Naive B cell (primary cell): ENCODE results near the gene VSTM1. TPM values are rescaled to one million over a fixed set of nuclear protein-coding genes. Genes with fewer than 3 reads are reported as not detected.
"Not testable (repeated sequence)": the region's sequence is repeated elsewhere in the genome, so short reads cannot be mapped to it uniquely, and the experiment has no call there.

Experiments
- ATAC-seq, 2 donors: fragments of 150-1000 bp; cut with Tn5 transposase; 2 replicates each; pipeline ENCODE4 v1.10.0; 2021; ENCODE audit warnings: low read depth in 2 of 2, mild to moderate bottlenecking in 2 of 2, moderate library complexity in 2 of 2
- DNase-seq: peaks from one replicate; pipeline ENCODE4 v3.0.0; 2022
- H3K27ac Mint-ChIP-seq, 6 donors: one replicate each; pipeline ENCODE4 v1.8.0; 2020 to 2022; ENCODE audit warnings: mild to moderate bottlenecking in 6 of 6, mixed read lengths in 6 of 6, moderate library complexity in 5 of 6, inconsistent platforms in 2 of 6
- H3K27me3 Mint-ChIP-seq, 3 donors: one replicate each; pipeline ENCODE4 v1.8.0; 2021 to 2022; ENCODE audit warnings: mixed read lengths in 3 of 3, mild to moderate bottlenecking in 1 of 3
- H3K36me3 Mint-ChIP-seq, 2 donors: one replicate each; pipeline ENCODE4 v1.8.0; 2020 to 2022; ENCODE audit warnings: mixed read lengths in 2 of 2, inconsistent platforms in 1 of 2, mild to moderate bottlenecking in 1 of 2
- H3K4me1 Mint-ChIP-seq, 3 donors: one replicate each; pipeline ENCODE4 v1.8.0; 2020 to 2022; ENCODE audit warnings: mixed read lengths in 3 of 3, inconsistent platforms in 1 of 3, mild to moderate bottlenecking in 1 of 3, moderate library complexity in 1 of 3
- H3K4me3 Mint-ChIP-seq, 8 donors: one replicate each; pipeline ENCODE4 v1.8.0; 2020 to 2022; ENCODE audit warnings: mild to moderate bottlenecking in 8 of 8, mixed read lengths in 8 of 8, moderate library complexity in 8 of 8, inconsistent platforms in 2 of 8
- H3K9me3 Mint-ChIP-seq, 7 donors: one replicate each; pipeline ENCODE4 v1.8.0; 2020 to 2022; ENCODE audit warnings: mixed read lengths in 7 of 7, mild to moderate bottlenecking in 5 of 7, inconsistent platforms in 2 of 7, moderate library complexity in 1 of 7
- polyA plus RNA-seq, 6 donors: library from polyadenylated mRNA; unstranded; fragments of 300-500 nt; fragmentation: Illumina TruSeq; gene quantifications; one replicate each; pipeline ENCODE4 v1.2.3, GENCODE V29; 2021; ENCODE audit warnings: low read depth in 6 of 6

The VSTM1 gene, protein sequence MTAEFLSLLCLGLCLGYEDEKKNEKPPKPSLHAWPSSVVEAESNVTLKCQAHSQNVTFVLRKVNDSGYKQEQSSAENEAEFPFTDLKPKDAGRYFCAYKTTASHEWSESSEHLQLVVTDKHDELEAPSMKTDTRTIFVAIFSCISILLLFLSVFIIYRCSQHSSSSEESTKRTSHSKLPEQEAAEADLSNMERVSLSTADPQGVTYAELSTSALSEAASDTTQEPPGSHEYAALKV
- under 1 TPM in 1 of 6 donors, not detected in 5; 0.89 TPM for polyA plus RNA-seq

DNA sequence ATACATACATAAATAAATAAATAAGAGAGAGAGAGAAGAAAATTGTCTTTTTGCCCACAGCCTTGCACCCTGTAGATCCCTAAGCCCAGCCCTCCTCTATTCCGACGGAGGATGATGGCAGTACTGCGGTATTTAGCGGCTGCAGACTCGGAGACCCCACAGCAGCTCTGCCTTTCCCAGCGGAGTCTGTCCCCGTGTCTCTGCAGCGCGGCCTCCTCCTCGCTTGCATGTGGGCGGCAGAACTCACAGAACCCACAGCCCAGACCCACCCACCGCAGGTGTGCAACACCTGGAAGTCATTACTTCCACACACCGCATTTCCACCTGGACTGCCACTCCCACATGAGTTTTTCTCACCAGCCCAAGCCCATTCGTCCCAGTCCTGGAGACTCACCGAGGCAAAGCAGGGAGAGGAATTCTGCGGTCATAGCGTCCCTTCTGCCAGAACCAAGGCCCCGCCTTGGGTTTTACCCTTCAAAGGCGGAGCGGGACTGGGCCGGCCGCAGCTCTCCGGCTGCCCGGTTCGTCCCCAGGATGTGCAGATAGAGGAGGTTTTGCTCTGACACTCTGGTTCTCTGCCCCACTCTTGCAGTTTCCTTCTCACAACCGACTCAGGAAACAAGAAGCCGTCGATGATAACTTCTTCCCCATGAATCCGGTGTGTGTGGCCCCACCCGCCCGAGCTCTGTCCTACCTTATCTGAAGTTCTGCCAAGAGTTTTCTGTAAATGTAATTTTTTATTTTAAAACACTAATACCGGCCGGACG, at the start of gene VSTM1:
Gene VSTM1 (minus strand): TSS at position 548 of the 767 bp plus-strand sequence. CDS start 120 bp downstream, at position 428.
- Mint-ChIP-seq H3K9me3 (peaks cover 0 to 5% (median 2%) of the 10 kb centered on the region in 7 donors), H3K27ac (peak within 1 kb of the TSS in 1 of 6 donors; percentile 48), H3K27me3 (peaks cover 5 to 34% (median 23%) of the 10 kb centered on the region in 3 donors), H3K36me3 (peaks cover 0 to 7% of the 10 kb centered on the region in 2 donors), H3K4me3 (no peak within 1 kb of the TSS), H3K4me1 (no peaks in the 10 kb centered on the region)
- no peak for ATAC-seq
- DNase-seq = no peak

DNA sequence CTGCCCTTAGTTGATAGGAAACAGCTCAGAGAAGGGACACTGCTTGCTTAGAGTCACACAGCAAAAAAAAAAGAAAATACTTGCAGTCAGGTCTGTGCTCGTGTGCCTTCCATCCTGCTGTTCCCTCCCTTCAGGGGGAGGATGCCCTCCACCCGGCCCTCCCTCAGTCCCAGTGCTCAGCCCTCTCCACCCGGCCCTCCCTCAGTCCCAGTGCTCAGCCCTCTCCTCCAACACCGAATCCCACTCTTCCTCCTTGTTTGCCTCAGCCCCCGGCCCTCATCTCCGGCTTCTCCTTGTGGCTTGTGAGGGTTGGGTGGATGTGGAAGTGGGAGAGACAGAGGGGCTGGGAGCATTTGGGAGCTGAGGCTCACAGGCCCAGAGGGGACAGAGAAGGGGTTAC, 46.0 kb upstream of the VSTM1 start:
- Mint-ChIP-seq H3K4me1 (peaks cover 24 to 33% (median 33%) of the 10 kb centered on the region in 3 donors), H3K27ac (no peak overlapping the region), H3K9me3 (no peaks in the 10 kb centered on the region), H3K27me3 (no peaks in the 10 kb centered on the region), H3K36me3 (peaks cover 0 to 29% of the 10 kb centered on the region in 2 donors), H3K4me3 (no peak overlapping the region)
- ATAC-seq = no peak
- no peak for DNase-seq

- ATAC-seq = no peak
- Mint-ChIP-seq H3K27ac (no peak overlapping the region), H3K27me3 (no peaks in the 10 kb centered on the region), H3K36me3 (peaks cover 0 to 29% of the 10 kb centered on the region in 2 donors), H3K9me3 (no peaks in the 10 kb centered on the region), H3K4me3 (peak overlapping the region in 1 of 8 donors; percentile 24), H3K4me1 (peaks cover 14 to 30% (median 23%) of the 10 kb centered on the region in 3 donors)
- no peak for DNase-seq
These were observed 44.8 kb upstream of the VSTM1 start for GRCh38 chr19:54108496-54108895.

GRCh38 chr19:54107876-54108490, 44.3 kb upstream of the VSTM1 start:
- Mint-ChIP-seq H3K27ac (no peak overlapping the region), H3K36me3 (peaks cover 0 to 29% of the 10 kb centered on the region in 2 donors), H3K27me3 (no peaks in the 10 kb centered on the region)

DNA sequence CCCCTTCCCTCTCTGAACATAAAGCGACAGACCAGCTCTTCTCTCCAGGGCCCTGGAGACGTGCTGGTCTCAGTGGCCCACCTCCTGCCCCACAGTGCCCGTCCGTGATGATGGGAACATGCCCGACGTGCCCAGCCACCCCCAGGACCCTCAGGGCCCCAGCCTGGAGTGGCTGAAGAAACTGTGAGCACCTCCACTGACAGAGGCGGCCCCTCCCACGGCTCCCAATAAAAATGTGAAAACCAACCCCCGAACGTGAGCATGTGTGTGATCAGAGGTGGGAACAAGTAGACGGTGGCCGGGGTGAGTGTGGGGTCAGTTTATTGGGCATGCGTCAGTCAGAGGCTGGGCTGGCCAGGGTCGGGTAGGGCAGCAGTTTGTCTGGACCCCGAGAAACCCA, 43.0 kb upstream of the VSTM1 start:
- no peaks in the 10 kb centered on the region for H3K27me3 Mint-ChIP-seq
- ATAC-seq = no peak
- H3K9me3 Mint-ChIP-seq = no peaks in the 10 kb centered on the region
- peaks cover 26 to 41% (median 31%) of the 10 kb centered on the region in 3 donors for H3K4me1 Mint-ChIP-seq
- H3K4me3 Mint-ChIP-seq = peak overlapping the region in 1 of 8 donors; percentile 89
- peak overlapping the region in 1 of 6 donors; percentile 39 for H3K27ac Mint-ChIP-seq
- no peak for DNase-seq
- H3K36me3 Mint-ChIP-seq = peaks cover 0 to 29% of the 10 kb centered on the region in 2 donors

More at GRCh38 chr19:54107876-54108490, 44.3 kb upstream of the VSTM1 start:
- ATAC-seq (no peak), DNase-seq (no peak)
- Mint-ChIP-seq H3K4me1 (peaks cover 19 to 32% (median 26%) of the 10 kb centered on the region in 3 donors), H3K9me3 (no peaks in the 10 kb centered on the region), H3K4me3 (peak overlapping the region in 1 of 8 donors; percentile 45)

DNA sequence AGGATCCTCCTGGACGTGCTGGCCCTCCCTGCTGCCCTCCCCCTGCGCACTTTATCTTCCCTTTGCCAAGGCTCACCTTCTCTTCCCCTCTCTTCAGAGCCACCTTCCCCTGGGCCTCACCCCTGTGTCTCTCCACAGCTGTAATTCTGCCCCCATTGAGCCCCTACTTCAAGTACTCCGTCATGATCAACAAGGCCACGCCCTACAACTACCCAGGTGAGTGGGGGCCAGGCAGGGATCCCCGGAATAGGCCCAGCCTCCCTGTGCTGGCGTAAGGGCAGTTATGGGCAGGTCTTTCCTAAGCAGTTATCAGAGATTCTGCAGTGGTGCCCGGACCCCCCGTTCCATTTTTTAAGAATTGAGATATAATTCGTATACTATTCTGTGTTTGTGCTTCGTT, 42.1 kb upstream of the VSTM1 start:
- no peak overlapping the region for H3K27ac Mint-ChIP-seq

DNA sequence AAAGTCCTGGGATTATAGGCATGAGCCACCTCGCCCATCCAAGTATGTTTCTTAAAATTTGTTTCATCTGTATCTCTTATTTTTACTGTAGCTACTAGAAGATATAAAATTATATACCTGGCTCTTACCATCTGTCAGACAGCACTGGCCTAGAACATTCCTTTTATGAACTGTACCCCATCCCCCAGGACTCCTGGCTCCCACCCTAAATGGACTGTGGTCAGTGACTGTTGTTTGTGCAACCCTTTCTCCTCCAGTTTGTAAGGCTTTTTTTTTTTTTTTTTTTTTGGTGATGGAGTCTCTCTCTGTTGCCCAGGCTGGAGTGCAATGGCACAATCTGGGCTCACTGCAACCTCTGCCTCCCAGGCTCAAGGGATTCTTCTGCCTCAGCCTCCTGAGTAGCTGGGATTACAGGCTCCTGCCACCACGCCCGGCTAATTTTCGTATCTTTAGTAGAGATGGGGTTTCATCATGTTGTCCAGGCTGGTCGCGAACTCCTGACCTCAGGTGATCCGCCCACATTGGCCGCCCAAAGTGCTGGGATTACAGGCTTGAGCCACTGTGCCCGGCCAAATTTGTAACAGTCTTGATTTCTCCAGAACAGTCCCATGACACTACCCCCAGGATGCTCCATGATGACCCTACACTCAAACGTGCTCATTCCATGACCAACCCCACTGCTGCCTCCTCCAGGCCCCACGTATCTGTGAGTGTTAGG, 41.5 kb upstream of the VSTM1 start:
- Mint-ChIP-seq H3K4me1 (peaks cover 23 to 42% (median 30%) of the 10 kb centered on the region in 3 donors), H3K36me3 (peaks cover 0 to 19% of the 10 kb centered on the region in 2 donors), H3K4me3 (peak overlapping the region in 7 of 8 donors; percentile 4 to 98 (median 25)), H3K27me3 (no peaks in the 10 kb centered on the region), H3K9me3 (no peaks in the 10 kb centered on the region), H3K27ac (peak overlapping the region in 1 of 6 donors; percentile 37)
- ATAC-seq = no peak
- DNase-seq = no peak

More for the DNA sequence above, 42.1 kb upstream of the VSTM1 start:
- ATAC-seq (no peak), DNase-seq (no peak)
- Mint-ChIP-seq H3K27me3 (no peaks in the 10 kb centered on the region), H3K36me3 (peaks cover 0 to 26% of the 10 kb centered on the region in 2 donors), H3K4me3 (peak overlapping the region in 5 of 8 donors; percentile 1 to 89 (median 64)), H3K4me1 (peaks cover 26 to 41% (median 34%) of the 10 kb centered on the region in 3 donors), H3K9me3 (no peaks in the 10 kb centered on the region)

DNA sequence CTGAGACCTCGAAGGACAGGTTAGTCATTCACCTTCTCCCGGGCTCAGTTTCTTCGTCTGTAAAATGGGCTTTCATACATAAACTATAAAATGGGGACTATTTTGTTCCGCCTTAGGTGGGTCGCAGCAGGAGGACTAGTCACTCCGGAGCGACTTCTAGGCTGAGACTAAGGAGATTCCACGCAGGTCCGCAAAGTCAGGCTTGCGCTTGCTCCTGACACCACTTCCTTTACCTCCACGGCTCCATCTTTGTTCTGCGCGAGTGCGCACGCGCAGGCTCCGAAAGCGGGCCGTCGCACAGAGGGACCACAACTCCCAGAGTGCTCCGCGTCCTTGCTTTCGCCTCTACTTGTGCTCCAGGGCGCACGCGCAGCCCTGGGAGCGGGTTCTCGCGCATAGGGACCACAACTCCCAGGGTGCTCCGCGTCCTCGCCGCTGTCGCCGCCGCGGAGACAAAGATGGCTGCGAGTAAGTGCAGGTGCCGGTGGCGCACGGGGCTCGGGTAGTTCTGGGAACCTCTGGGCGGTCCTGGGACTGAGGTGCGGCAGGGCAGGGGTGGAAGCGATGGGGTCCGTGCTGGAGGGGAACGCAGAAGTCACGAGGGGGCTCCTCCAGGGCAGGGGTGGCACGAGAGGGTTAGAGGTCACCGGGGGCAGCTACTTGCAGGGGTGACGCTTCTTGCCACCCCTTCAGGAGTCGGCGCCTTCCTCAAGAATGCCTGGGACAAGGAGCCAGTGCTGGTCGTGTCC, 38.9 kb upstream of the VSTM1 start, which contains the start of gene NDUFA3:
Gene NDUFA3 (plus strand): TSS at position 435 of the 749 bp plus-strand sequence. CDS start 24 bp downstream, at position 459.
- H3K9me3 Mint-ChIP-seq = no peaks in the 10 kb centered on the region
- DNase-seq = peak; percentile 96

GRCh38 chr19:54100561-54100960, 36.9 kb upstream of the VSTM1 start, which contains the start of gene OSCAR:
Gene OSCAR, minus strand, starts transcription at chr19:54100803. Its CDS starts 11 bp downstream, at chr19:54100792.
- ATAC-seq (no peak), DNase-seq (no peak)
- Mint-ChIP-seq H3K4me3 (peak within 1 kb of the TSS in 7 of 8 donors; percentile 50 to 98 (median 63)), H3K4me1 (peaks cover 28 to 43% (median 31%) of the 10 kb centered on the region in 3 donors), H3K36me3 (peaks cover 0 to 11% of the 10 kb centered on the region in 2 donors), H3K27ac (peak within 1 kb of the TSS in 3 of 6 donors; percentile 64 to 78 (median 71)), H3K9me3 (no peaks in the 10 kb centered on the region), H3K27me3 (peaks cover 5 to 14% (median 13%) of the 10 kb centered on the region in 3 donors)

More for the DNA sequence above, 38.9 kb upstream of the VSTM1 start, which contains the start of gene NDUFA3:
- peak within 1 kb of the TSS; percentile 89 to 99 (median 98) for H3K4me3 Mint-ChIP-seq
- peak within 1 kb of the TSS; percentile 91 to 97 (median 96) for H3K27ac Mint-ChIP-seq
- no peaks in the 10 kb centered on the region for H3K27me3 Mint-ChIP-seq
- H3K4me1 Mint-ChIP-seq = peaks cover 21 to 41% (median 25%) of the 10 kb centered on the region in 3 donors
- peaks cover 0 to 15% of the 10 kb centered on the region in 2 donors for H3K36me3 Mint-ChIP-seq
- ATAC-seq = peak; percentile 98 to 99

- not testable (repeated sequence) for ATAC-seq, H3K36me3 Mint-ChIP-seq, H3K9me3 Mint-ChIP-seq, H3K4me3 Mint-ChIP-seq, DNase-seq, H3K27ac Mint-ChIP-seq
- H3K4me1 Mint-ChIP-seq = peaks cover 26 to 42% (median 30%) of the 10 kb centered on the region in 3 donors
- H3K27me3 Mint-ChIP-seq = peaks cover 5 to 15% (median 13%) of the 10 kb centered on the region in 3 donors
These were observed 36.2 kb upstream of the VSTM1 start for GRCh38 chr19:54099903-54100255.

DNA sequence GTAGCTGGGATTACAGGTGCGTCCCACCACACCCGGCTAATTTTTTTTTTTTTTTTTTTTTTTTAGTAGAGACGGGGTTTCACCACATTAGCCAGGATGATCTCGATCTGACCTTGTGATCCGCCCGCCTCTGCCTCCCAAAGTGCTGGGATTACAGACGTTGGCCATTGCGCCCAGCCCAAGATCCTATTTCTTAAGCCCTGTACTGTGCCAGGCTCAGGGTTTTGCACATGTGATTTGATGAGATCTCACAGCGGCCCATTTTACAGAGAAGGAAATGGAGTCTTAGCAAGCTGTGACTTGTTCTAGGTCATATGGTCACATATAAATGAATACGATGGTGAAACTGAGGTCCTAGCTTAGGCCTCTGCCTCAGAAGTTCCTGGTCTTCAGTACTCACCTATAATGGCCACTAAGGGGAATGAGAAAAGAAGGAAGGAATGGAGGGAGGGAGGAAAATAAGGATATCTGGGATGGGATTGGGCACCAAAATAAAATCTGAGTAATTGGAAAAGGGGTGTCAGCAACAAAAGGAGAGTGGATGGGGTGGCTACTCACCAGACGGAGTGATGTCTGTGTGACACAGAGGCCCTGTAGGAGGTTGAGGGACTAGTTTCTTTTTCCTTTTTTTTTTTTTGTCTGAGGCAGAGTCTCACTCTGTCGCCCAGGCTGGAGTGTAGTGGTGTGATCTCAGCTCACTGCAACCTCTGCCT, 35.6 kb upstream of the VSTM1 start:
- no peak overlapping the region for H3K4me3 Mint-ChIP-seq
- peaks cover 10 to 20% (median 13%) of the 10 kb centered on the region in 3 donors for H3K27me3 Mint-ChIP-seq
- H3K9me3 Mint-ChIP-seq = peaks cover 0 to 3% (median 0%) of the 10 kb centered on the region in 7 donors
- DNase-seq = no peak
- H3K36me3 Mint-ChIP-seq = peaks cover 0 to 9% of the 10 kb centered on the region in 2 donors
- H3K27ac Mint-ChIP-seq = no peak overlapping the region
- no peak for ATAC-seq
- peaks cover 26 to 40% (median 30%) of the 10 kb centered on the region in 3 donors for H3K4me1 Mint-ChIP-seq
